SH-SY5Y (cell line): ENCODE data around the gene METAP1.

ENCODE experiments used
- GATA2 ChIP-seq: IDR thresholded peaks from 2 replicates; pipeline ENCODE4 v1.6.1; 2011; ENCODE audit warnings: mild to moderate bottlenecking, low read depth, low read length
- GATA3 ChIP-seq: IDR thresholded peaks from 2 replicates; pipeline ENCODE4 v1.6.1; 2011; ENCODE audit warnings: low read depth, mild to moderate bottlenecking, low read length, moderate library complexity

METAP1 gene

GRCh38 chr4:98995183-98996055 is at the start of gene METAP1:
METAP1 (plus strand) TSS chr4:98995721; CDS start chr4:98995754, 33 bp downstream.
- peak; percentile 29; the same call in 1 of the 2 replicates for TF ChIP-seq GATA2
- TF ChIP-seq GATA3 = no peak

GRCh38 chr4:98946359-98946758 is 49.2 kb upstream of the METAP1 start:
- TF ChIP-seq GATA2 (no peak), GATA3 (no peak)

- TF ChIP-seq GATA3 = no peak
- TF ChIP-seq GATA2 = no peak
Measured at GRCh38 chr4:98950925-98951324, 44.6 kb upstream of the METAP1 start.

- TF ChIP-seq GATA2 = no peak
- no peak for TF ChIP-seq GATA3
Measured at GRCh38 chr4:98951710-98952109, 43.8 kb upstream of the METAP1 start.

GRCh38 chr4:98955229-98955628 is 40.3 kb upstream of the METAP1 start:
- no peak for TF ChIP-seq GATA3
- no peak for TF ChIP-seq GATA2

GRCh38 chr4:98958065-98958464 is 37.5 kb upstream of the METAP1 start:
- TF ChIP-seq GATA2 (no peak), GATA3 (no peak)

GRCh38 chr4:98959411-98959810 is 36.1 kb upstream of the METAP1 start:
- no peak for TF ChIP-seq GATA3
- TF ChIP-seq GATA2 = no peak

GRCh38 chr4:98961770-98962169 is 33.8 kb upstream of the METAP1 start:
- TF ChIP-seq GATA2 = no peak
- TF ChIP-seq GATA3 = no peak

GRCh38 chr4:98963538-98964433 is 31.7 kb upstream of the METAP1 start:
- TF ChIP-seq GATA2 (no peak), GATA3 (no peak)

GRCh38 chr4:98966926-98967325 is 28.6 kb upstream of the METAP1 start:
- TF ChIP-seq GATA2 (no peak), GATA3 (no peak)

- TF ChIP-seq GATA3 = no peak
- TF ChIP-seq GATA2 = no peak
Measured at GRCh38 chr4:98967786-98968329, 27.7 kb upstream of the METAP1 start.

GRCh38 chr4:98969878-98970785 is 25.4 kb upstream of the METAP1 start:
- peak; percentile 40; the same call in 1 of the 2 replicates for TF ChIP-seq GATA3
- TF ChIP-seq GATA2 = no peak

- TF ChIP-seq GATA2 (no peak), GATA3 (no peak)
Measured at GRCh38 chr4:98976716-98977115, 18.8 kb upstream of the METAP1 start.

GRCh38 chr4:98977557-98977956 is 18.0 kb upstream of the METAP1 start:
- TF ChIP-seq GATA3 (no peak), GATA2 (no peak)
